Right lobe of liver (tissue), 6 donors: ENCODE measurements around the gene DNER. TPM values are rescaled to one million over a fixed set of nuclear protein-coding genes. Genes with fewer than 3 reads are reported as not detected.

ENCODE experiments used
- ATAC-seq, 4 donors: fragments of 200-7000 bp; cut with Tn5 transposase; one replicate each; pipeline ENCODE4 v1.9.1; 2020; ENCODE audit warnings: mild to moderate bottlenecking in 4 of 4, moderate library complexity in 4 of 4
- DNase-seq, 3 donors: peaks; one replicate each; pipeline ENCODE4 v3.0.0-alpha.2; 2020
- H3K27ac ChIP-seq, 3 donors: fragments of 200-600 bp; one replicate each; pipeline ENCODE4 v1.8.0; 2022
- H3K27me3 ChIP-seq, 2 donors: fragments of 200-600 bp; one replicate each; pipeline ENCODE4 v1.8.0; 2022
- H3K36me3 ChIP-seq, 4 donors: fragments of 200-600 bp; sonication (generic) in 1 of 4; one replicate each; pipeline versions ENCODE4 v1.5.1 to v1.8.0; 2017 to 2022; ENCODE audit warnings: control low read depth in 1 of 4
- H3K4me1 ChIP-seq, 4 donors: fragments of 200-600 bp; sonication (generic) in 1 of 4; one replicate each; pipeline versions ENCODE4 v1.5.1 to v1.8.0; 2017 to 2022; ENCODE audit warnings: control low read depth in 1 of 4
- H3K4me3 ChIP-seq, 3 donors: fragments of 200-600 bp; one replicate each; pipeline ENCODE4 v1.8.0; 2022
- H3K9me3 ChIP-seq, 4 donors: fragments of 200-600 bp; sonication (generic) in 1 of 4; one replicate each; pipeline versions ENCODE4 v1.5.1 to v1.8.0; 2017 to 2022; ENCODE audit warnings: control low read depth in 1 of 4
- POLR2A ChIP-seq: fragments of 450-650 bp; IDR thresholded peaks from one replicate; pipeline ENCODE4 v1.6.1; 2017; ENCODE audit warnings: antibody characterized with exemption, mild to moderate bottlenecking
- WGBS: methylation state at CpG from one replicate; pipeline ENCODE4 v1.1.6; 2018; ENCODE audit warnings: low coverage, low lambda C conversion rate; ENCODE audit not compliant: insufficient coverage; ENCODE audit errors: missing lambda C conversion rate; 5-methylcytosine and 5-hydroxymethylcytosine counted together
- intact Hi-C, 2 donors: fragments of 100-400 bp; cut with DNase I; formaldehyde crosslinking; loops; one replicate each; pipeline versions ENCODE4 v1.11.2 to v1.14.1; 2022
- total RNA-seq, 6 experiments: library from RNA; depleted of rRNA in 2 of 6; stranded (reverse); fragments of >200 nt in 2 of 6; fragmentation: NEBNext Ultra II Directional in 3 of 6; extraction: Animal tissue kit (Norgen Biotek cat#: 25700) in 3 of 6; gene quantifications; one replicate each; pipeline versions ENCODE4 v1.1.0 to v1.2.4, GENCODE V29; 2016 to 2023
- TF ChIP-seq, protein P1 (sequence below), 4 donors: fragments of 200-600 bp in 3 of 4; fragments of 450-650 bp in 1 of 4; IDR thresholded peaks; one replicate each; pipeline versions ENCODE4 v1.5.1 to v1.8.0; 2016 to 2022; ENCODE audit warnings: antibody characterized with exemption in 4 of 4, mild to moderate bottlenecking in 2 of 4
- donor health status: DM: no; HTN: yes; CAD: no.
- donor health status: DM: no; HTN: no; CAD: no.
- donor health status: DM: no; HTN: no; CAD: no.
- donor health status: DM: no; HTN: yes; CAD: no.
- donor health status: DM: no; HTN: yes; CAD: no.

The DNER gene
- total RNA-seq, 6 experiments from 2014 or later, result 0.13 TPM; not detected in 5

DNA sequence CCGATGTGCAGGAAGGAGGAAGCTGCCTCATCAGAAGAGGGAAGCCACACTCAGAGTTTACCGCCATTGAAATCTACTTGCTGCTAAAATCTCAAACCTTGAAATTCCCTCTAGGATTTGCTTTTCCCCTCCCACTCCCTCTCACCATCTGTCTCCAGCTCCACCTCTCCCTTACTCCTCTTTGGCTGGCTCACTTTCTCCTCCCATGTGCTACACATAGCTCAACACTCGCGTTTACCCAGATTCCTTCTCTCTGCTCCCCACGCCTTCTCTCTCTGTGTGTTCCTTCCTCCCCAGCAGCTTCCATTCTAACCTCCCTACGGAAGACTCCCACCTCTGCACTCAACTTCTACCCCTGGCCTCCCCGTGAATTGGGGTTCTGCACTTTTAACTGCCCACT lies 143.1 kb downstream of the DNER start:
- DNase-seq (no peak), ATAC-seq (no peak)
- TF ChIP-seq POLR2A, result no peak
- TF ChIP-seq, protein P1, sequence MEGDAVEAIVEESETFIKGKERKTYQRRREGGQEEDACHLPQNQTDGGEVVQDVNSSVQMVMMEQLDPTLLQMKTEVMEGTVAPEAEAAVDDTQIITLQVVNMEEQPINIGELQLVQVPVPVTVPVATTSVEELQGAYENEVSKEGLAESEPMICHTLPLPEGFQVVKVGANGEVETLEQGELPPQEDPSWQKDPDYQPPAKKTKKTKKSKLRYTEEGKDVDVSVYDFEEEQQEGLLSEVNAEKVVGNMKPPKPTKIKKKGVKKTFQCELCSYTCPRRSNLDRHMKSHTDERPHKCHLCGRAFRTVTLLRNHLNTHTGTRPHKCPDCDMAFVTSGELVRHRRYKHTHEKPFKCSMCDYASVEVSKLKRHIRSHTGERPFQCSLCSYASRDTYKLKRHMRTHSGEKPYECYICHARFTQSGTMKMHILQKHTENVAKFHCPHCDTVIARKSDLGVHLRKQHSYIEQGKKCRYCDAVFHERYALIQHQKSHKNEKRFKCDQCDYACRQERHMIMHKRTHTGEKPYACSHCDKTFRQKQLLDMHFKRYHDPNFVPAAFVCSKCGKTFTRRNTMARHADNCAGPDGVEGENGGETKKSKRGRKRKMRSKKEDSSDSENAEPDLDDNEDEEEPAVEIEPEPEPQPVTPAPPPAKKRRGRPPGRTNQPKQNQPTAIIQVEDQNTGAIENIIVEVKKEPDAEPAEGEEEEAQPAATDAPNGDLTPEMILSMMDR (IDR thresholded peaks at IDR 0.05), result no peak
- H3K27ac ChIP-seq, result no peak overlapping the region
- no peaks in the 10 kb centered on the region for H3K4me1 ChIP-seq
- 73% methylated on average over 5 of the region's 7 CpGs for WGBS
- no peaks in the 10 kb centered on the region for H3K9me3 ChIP-seq
- no peak overlapping the region for H3K4me3 ChIP-seq
- intact Hi-C loops, result no loop called here
- H3K27me3 ChIP-seq, result no peaks in the 10 kb centered on the region
- no peaks in the 10 kb centered on the region for H3K36me3 ChIP-seq

DNA sequence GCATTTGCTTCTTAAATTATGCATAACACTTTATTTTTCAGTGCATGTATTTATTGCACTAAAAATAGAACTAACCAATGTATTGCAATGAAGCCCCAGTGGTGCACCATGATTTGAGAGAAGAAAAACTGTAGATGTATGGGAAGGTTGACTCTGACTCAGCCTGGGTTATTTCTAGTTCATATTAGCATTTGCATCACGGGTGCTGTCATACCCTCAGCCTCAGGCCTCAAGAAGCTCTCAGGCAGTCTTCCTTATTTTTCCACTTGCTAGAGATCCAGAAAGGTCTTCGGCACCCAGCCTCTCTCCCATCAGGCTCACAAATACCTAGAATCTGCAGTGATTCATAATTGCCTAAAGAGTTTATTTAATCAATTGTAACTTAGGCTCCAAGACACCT lies 148.0 kb downstream of the DNER start:
- intact Hi-C loops, result no loop called here
- DNase-seq, result no peak
- no peak for ATAC-seq
- H3K27ac ChIP-seq, result no peak overlapping the region
- H3K4me3 ChIP-seq, result no peak overlapping the region
- WGBS, result 64% methylated on average over 2 of the region's 2 CpGs
- H3K9me3 ChIP-seq, result no peaks in the 10 kb centered on the region
- H3K27me3 ChIP-seq, result no peaks in the 10 kb centered on the region
- no peaks in the 10 kb centered on the region for H3K36me3 ChIP-seq
- TF ChIP-seq POLR2A, result no peak
- TF ChIP-seq, protein P1 (IDR thresholded peaks at IDR 0.05), result no peak
- H3K4me1 ChIP-seq, result no peaks in the 10 kb centered on the region

DNA sequence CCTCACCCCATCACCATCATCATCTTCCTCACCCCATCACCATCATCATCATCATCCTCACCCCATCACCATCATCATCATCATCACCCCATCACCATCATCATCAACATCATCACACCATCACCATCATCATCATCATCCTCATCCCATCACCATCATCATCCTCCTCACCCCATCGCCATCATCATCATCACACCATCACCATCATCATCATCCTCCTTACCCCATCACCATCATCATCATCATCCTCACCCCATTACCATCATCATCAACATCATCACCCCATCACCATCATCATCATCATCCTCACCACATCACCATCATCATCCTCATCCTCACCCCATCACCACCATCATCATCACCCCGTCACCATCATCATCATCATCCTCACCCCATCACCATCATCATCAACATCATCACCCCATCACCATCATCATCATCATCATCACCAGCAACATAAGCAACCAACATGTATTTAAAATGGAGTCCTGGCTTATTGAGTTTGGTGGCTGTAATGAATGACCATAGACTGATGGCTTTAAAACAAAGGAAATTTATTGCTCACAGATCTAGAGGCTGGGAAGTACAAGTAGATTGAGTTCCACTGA lies 150.0 kb downstream of the DNER start:
- WGBS, result 41% methylated on average over 2 of the region's 2 CpGs
- no peaks in the 10 kb centered on the region for H3K9me3 ChIP-seq
- no peak overlapping the region for H3K27ac ChIP-seq
- H3K27me3 ChIP-seq, result no peaks in the 10 kb centered on the region
- H3K4me1 ChIP-seq, result no peaks in the 10 kb centered on the region
- no peaks in the 10 kb centered on the region for H3K36me3 ChIP-seq
- DNase-seq (no peak), ATAC-seq (no peak)
- no peak overlapping the region for H3K4me3 ChIP-seq
- intact Hi-C loops, result no loop called here
- no peak for TF ChIP-seq POLR2A
- TF ChIP-seq, protein P1 (IDR thresholded peaks at IDR 0.05), result no peak

DNA sequence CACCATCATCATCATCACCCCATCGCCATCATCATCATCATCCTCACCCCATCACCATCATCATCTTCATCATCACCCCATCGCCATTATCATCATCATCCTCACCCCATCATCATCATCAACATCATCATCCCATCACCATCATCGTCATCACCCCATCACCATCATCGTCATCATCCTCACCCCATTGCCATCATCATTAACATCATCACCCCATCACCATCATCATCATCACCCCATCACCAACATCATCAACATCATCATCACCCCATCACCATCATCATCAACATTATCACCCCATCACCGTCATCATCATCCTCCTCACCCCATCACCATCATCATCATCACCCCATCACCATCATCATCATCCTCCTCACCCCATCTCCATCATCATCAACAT lies 151.0 kb downstream of the DNER start:
- no peak for DNase-seq
- WGBS, result 60% methylated on average over 5 of the region's 5 CpGs
- TF ChIP-seq, protein P1 (IDR thresholded peaks at IDR 0.05), result no peak
- no peak for TF ChIP-seq POLR2A
- Histone ChIP-seq H3K4me1 (no peaks in the 10 kb centered on the region), H3K4me3 (no peak overlapping the region), H3K27me3 (no peaks in the 10 kb centered on the region), H3K36me3 (no peaks in the 10 kb centered on the region), H3K9me3 (no peaks in the 10 kb centered on the region), H3K27ac (no peak overlapping the region)
- intact Hi-C loops, result no loop called here
- no peak for ATAC-seq
